ENCODE data around the gene MEF2A. TPM values are rescaled to one million over a fixed set of nuclear protein-coding genes. Genes with fewer than 3 reads are reported as not detected.

Gene MEF2A
- total and polyA plus RNA-seq, 9 of the 15 experiments (the other 6 are each of a cell fraction or from before 2014, with no cell fraction given): 1.6 to 18.7 (median 8.7) TPM

DNA sequence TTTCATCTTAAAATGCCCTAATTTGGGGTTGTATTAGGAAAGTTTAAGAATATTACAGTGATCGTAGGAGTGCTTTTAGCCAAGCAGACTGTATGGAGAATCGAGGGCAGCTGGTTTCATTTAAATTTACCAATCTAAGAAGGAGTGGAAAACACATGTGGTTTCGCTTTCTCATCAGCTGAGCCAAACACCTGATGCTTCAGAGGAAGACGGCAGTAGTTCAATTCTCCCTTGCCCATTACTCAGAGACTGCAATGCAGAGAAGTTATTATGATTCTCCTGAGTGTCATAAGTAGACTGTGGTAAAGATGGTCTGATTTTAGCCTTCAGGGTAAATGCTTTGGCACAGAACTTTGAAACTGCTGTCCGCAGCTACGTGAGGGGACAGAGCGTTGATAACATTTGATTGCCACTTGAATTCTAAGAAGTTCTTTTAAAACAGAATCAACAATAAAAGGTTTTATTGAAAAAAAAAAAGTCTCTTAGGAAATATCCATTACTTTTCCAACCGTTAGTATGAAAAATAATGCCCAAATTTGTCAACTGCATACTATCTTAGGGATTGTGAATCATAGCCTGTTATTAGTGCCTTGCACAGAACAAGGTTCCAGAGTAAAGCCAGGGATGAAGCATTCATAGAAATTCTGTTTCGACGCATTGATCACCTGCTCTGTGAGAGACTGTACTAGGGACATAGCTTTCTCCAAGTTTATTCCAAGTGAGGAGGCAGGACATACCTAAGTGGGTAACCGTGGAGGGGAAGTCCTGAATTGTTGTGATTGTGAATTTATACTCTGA, 141.9 kb downstream of the MEF2A start:
- POLR2A ChIA-PET: interaction anchor here (1.6 kb wide), 1 partner anchor 10 kb away, joined by 3 read pairs; no protein-coding TSS in a partner anchor
- CTCF ChIA-PET (ENCODE audit: low intra/inter-chr PET ratio): no interaction called here
- FAIRE-seq: no peak
- H4K20me1 ChIP-seq (replicated peaks; ENCODE audit: control insufficient read depth, insufficient read depth, low read length): no peaks in the 10 kb centered on the region
- no peaks in the 10 kb centered on the region for H3K9me1 ChIP-seq (ENCODE audit: control insufficient read depth, insufficient read depth, low read length)
- no TSS peak for BruUV-seq (replicated peaks)
- H2AFZ ChIP-seq (ENCODE audit: low read depth, low read length): no peak overlapping the region
- H3K79me2 ChIP-seq (ENCODE audit: control insufficient read depth, insufficient read depth, low read length): no peaks in the 10 kb centered on the region
- H3K4me3 ChIP-seq: no peak overlapping the region
- H3K36me3 ChIP-seq (ENCODE audit: control insufficient read depth, insufficient read depth, low read length): no peaks in the 10 kb centered on the region
- no peaks in the 10 kb centered on the region for H3K9me3 ChIP-seq (replicated peaks; ENCODE audit: control insufficient read depth, insufficient read depth, low read depth, low read length)
- no peak overlapping the region for H3K4me2 ChIP-seq (ENCODE audit: insufficient read depth, low read length)
- no peaks in the 10 kb centered on the region for H3K27me3 ChIP-seq (ENCODE audit: control insufficient read depth in 2 of 2, insufficient read depth in 2 of 2, low read length in 2 of 2)
- intact Hi-C loops (cut with micrococcal nuclease): loop anchor here (10.0 kb wide), 2 partner anchors 203 to 303 kb away; no protein-coding TSS in a partner anchor
- H3K27ac ChIP-seq (ENCODE audit: extremely low read depth, low read depth, low read length): no peak overlapping the region
- ATAC-seq: no peak
- WGBS (ENCODE audit: insufficient coverage, low coverage, missing lambda C conversion rate): 43% methylated on average over 11 of the region's 11 CpGs
- no peak overlapping the region for H3K9ac ChIP-seq (ENCODE audit: insufficient read depth in 1 of 2, low read depth in 2 of 2, low read length in 2 of 2)
- in situ Hi-C loops (cut with MboI): no loop called here
- H3K4me1 ChIP-seq (replicated peaks in 1 of 2; ENCODE audit: control insufficient read depth in 2 of 2, insufficient read depth in 2 of 2, low read length in 2 of 2): peaks cover 0 to 6% of the 10 kb centered on the region in 2 experiments; a peak in 3 of 5 replicates
- DNase-seq (ENCODE audit: extremely low read depth in 1 of 4, low spot score in 3 of 4): no peak
- TF ChIP-seq, protein P1, sequence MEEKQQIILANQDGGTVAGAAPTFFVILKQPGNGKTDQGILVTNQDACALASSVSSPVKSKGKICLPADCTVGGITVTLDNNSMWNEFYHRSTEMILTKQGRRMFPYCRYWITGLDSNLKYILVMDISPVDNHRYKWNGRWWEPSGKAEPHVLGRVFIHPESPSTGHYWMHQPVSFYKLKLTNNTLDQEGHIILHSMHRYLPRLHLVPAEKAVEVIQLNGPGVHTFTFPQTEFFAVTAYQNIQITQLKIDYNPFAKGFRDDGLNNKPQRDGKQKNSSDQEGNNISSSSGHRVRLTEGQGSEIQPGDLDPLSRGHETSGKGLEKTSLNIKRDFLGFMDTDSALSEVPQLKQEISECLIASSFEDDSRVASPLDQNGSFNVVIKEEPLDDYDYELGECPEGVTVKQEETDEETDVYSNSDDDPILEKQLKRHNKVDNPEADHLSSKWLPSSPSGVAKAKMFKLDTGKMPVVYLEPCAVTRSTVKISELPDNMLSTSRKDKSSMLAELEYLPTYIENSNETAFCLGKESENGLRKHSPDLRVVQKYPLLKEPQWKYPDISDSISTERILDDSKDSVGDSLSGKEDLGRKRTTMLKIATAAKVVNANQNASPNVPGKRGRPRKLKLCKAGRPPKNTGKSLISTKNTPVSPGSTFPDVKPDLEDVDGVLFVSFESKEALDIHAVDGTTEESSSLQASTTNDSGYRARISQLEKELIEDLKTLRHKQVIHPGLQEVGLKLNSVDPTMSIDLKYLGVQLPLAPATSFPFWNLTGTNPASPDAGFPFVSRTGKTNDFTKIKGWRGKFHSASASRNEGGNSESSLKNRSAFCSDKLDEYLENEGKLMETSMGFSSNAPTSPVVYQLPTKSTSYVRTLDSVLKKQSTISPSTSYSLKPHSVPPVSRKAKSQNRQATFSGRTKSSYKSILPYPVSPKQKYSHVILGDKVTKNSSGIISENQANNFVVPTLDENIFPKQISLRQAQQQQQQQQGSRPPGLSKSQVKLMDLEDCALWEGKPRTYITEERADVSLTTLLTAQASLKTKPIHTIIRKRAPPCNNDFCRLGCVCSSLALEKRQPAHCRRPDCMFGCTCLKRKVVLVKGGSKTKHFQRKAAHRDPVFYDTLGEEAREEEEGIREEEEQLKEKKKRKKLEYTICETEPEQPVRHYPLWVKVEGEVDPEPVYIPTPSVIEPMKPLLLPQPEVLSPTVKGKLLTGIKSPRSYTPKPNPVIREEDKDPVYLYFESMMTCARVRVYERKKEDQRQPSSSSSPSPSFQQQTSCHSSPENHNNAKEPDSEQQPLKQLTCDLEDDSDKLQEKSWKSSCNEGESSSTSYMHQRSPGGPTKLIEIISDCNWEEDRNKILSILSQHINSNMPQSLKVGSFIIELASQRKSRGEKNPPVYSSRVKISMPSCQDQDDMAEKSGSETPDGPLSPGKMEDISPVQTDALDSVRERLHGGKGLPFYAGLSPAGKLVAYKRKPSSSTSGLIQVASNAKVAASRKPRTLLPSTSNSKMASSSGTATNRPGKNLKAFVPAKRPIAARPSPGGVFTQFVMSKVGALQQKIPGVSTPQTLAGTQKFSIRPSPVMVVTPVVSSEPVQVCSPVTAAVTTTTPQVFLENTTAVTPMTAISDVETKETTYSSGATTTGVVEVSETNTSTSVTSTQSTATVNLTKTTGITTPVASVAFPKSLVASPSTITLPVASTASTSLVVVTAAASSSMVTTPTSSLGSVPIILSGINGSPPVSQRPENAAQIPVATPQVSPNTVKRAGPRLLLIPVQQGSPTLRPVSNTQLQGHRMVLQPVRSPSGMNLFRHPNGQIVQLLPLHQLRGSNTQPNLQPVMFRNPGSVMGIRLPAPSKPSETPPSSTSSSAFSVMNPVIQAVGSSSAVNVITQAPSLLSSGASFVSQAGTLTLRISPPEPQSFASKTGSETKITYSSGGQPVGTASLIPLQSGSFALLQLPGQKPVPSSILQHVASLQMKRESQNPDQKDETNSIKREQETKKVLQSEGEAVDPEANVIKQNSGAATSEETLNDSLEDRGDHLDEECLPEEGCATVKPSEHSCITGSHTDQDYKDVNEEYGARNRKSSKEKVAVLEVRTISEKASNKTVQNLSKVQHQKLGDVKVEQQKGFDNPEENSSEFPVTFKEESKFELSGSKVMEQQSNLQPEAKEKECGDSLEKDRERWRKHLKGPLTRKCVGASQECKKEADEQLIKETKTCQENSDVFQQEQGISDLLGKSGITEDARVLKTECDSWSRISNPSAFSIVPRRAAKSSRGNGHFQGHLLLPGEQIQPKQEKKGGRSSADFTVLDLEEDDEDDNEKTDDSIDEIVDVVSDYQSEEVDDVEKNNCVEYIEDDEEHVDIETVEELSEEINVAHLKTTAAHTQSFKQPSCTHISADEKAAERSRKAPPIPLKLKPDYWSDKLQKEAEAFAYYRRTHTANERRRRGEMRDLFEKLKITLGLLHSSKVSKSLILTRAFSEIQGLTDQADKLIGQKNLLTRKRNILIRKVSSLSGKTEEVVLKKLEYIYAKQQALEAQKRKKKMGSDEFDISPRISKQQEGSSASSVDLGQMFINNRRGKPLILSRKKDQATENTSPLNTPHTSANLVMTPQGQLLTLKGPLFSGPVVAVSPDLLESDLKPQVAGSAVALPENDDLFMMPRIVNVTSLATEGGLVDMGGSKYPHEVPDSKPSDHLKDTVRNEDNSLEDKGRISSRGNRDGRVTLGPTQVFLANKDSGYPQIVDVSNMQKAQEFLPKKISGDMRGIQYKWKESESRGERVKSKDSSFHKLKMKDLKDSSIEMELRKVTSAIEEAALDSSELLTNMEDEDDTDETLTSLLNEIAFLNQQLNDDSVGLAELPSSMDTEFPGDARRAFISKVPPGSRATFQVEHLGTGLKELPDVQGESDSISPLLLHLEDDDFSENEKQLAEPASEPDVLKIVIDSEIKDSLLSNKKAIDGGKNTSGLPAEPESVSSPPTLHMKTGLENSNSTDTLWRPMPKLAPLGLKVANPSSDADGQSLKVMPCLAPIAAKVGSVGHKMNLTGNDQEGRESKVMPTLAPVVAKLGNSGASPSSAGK (IDR thresholded peaks at IDR 0.05): no peak
- TF ChIP-seq, protein P2, sequence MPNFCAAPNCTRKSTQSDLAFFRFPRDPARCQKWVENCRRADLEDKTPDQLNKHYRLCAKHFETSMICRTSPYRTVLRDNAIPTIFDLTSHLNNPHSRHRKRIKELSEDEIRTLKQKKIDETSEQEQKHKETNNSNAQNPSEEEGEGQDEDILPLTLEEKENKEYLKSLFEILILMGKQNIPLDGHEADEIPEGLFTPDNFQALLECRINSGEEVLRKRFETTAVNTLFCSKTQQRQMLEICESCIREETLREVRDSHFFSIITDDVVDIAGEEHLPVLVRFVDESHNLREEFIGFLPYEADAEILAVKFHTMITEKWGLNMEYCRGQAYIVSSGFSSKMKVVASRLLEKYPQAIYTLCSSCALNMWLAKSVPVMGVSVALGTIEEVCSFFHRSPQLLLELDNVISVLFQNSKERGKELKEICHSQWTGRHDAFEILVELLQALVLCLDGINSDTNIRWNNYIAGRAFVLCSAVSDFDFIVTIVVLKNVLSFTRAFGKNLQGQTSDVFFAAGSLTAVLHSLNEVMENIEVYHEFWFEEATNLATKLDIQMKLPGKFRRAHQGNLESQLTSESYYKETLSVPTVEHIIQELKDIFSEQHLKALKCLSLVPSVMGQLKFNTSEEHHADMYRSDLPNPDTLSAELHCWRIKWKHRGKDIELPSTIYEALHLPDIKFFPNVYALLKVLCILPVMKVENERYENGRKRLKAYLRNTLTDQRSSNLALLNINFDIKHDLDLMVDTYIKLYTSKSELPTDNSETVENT (CRISPR knock-in tag; IDR thresholded peaks at IDR 0.05): no peak
- TF ChIP-seq ZZZ3 (IDR thresholded peaks at IDR 0.05): no peak
- TF ChIP-seq TAF7 (tag; IDR thresholded peaks at IDR 0.05): no peak

Measured in K562 (cell line).